ENCODE measurements around the gene STYXL1.

Gene STYXL1

GRCh38 chr7:75958802-75959543 lies 88.8 kb downstream of the STYXL1 start:
- no peak overlapping the region for H3K27ac ChIP-seq (ENCODE audit: low read depth, low read length)
- H3K4me3 ChIP-seq (ENCODE audit: low read depth in 1 of 2, low read length in 2 of 2) = no peak overlapping the region
- H3K4me1 ChIP-seq (ENCODE audit: control insufficient read depth in 1 of 2, insufficient read depth in 2 of 2, low read length in 2 of 2) = peaks cover 17 to 30% of the 10 kb centered on the region in 2 donors
- H3K27me3 ChIP-seq (ENCODE audit: control insufficient read depth in 1 of 2, insufficient read depth in 2 of 2, low read length in 2 of 2) = no peaks in the 10 kb centered on the region
- H3K9me3 ChIP-seq (ENCODE audit: control insufficient read depth in 1 of 2, low read length in 2 of 2) = no peaks in the 10 kb centered on the region
- H3K9ac ChIP-seq (ENCODE audit: low read depth in 1 of 2, low read length in 2 of 2) = no peak overlapping the region
- peaks cover 7 to 44% of the 10 kb centered on the region in 2 donors for H3K36me3 ChIP-seq (ENCODE audit: control insufficient read depth in 1 of 2, insufficient read depth in 2 of 2, low read length in 2 of 2)

GRCh38 chr7:75957021-75957736 lies 90.6 kb downstream of the STYXL1 start:
- no peaks in the 10 kb centered on the region for H3K9me3 ChIP-seq (ENCODE audit: control insufficient read depth in 1 of 2, low read length in 2 of 2)
- no peaks in the 10 kb centered on the region for H3K27me3 ChIP-seq (ENCODE audit: control insufficient read depth in 1 of 2, insufficient read depth in 2 of 2, low read length in 2 of 2)
- H3K27ac ChIP-seq (ENCODE audit: low read depth, low read length) = peak overlapping the region; percentile 69
- H3K4me1 ChIP-seq (ENCODE audit: control insufficient read depth in 1 of 2, insufficient read depth in 2 of 2, low read length in 2 of 2) = peaks cover 17 to 28% of the 10 kb centered on the region in 2 donors
- peaks cover 7 to 42% of the 10 kb centered on the region in 2 donors for H3K36me3 ChIP-seq (ENCODE audit: control insufficient read depth in 1 of 2, insufficient read depth in 2 of 2, low read length in 2 of 2)
- peak overlapping the region in 1 of 2 donors; percentile 28 for H3K9ac ChIP-seq (ENCODE audit: low read depth in 1 of 2, low read length in 2 of 2)
- no peak overlapping the region for H3K4me3 ChIP-seq (ENCODE audit: low read depth in 1 of 2, low read length in 2 of 2)

GRCh38 chr7:75955331-75955955 lies 92.4 kb downstream of the STYXL1 start:
- Histone ChIP-seq H3K27me3 (ENCODE audit: control insufficient read depth in 1 of 2, insufficient read depth in 2 of 2, low read length in 2 of 2) (no peaks in the 10 kb centered on the region), H3K9ac (ENCODE audit: low read depth in 1 of 2, low read length in 2 of 2) (no peak overlapping the region), H3K4me1 (ENCODE audit: control insufficient read depth in 1 of 2, insufficient read depth in 2 of 2, low read length in 2 of 2) (peaks cover 17 to 29% of the 10 kb centered on the region in 2 donors), H3K4me3 (ENCODE audit: low read depth in 1 of 2, low read length in 2 of 2) (no peak overlapping the region), H3K36me3 (ENCODE audit: control insufficient read depth in 1 of 2, insufficient read depth in 2 of 2, low read length in 2 of 2) (peaks cover 7 to 38% of the 10 kb centered on the region in 2 donors), H3K9me3 (ENCODE audit: control insufficient read depth in 1 of 2, low read length in 2 of 2) (no peaks in the 10 kb centered on the region), H3K27ac (ENCODE audit: low read depth, low read length) (no peak overlapping the region)

- Histone ChIP-seq H3K4me1 (ENCODE audit: control insufficient read depth in 1 of 2, insufficient read depth in 2 of 2, low read length in 2 of 2) (peaks cover 18 to 28% of the 10 kb centered on the region in 2 donors), H3K9ac (ENCODE audit: low read depth in 1 of 2, low read length in 2 of 2) (no peak overlapping the region), H3K27ac (ENCODE audit: low read depth, low read length) (no peak overlapping the region), H3K27me3 (ENCODE audit: control insufficient read depth in 1 of 2, insufficient read depth in 2 of 2, low read length in 2 of 2) (no peaks in the 10 kb centered on the region), H3K4me3 (ENCODE audit: low read depth in 1 of 2, low read length in 2 of 2) (no peak overlapping the region), H3K36me3 (ENCODE audit: control insufficient read depth in 1 of 2, insufficient read depth in 2 of 2, low read length in 2 of 2) (peaks cover 7 to 31% of the 10 kb centered on the region in 2 donors), H3K9me3 (ENCODE audit: control insufficient read depth in 1 of 2, low read length in 2 of 2) (no peaks in the 10 kb centered on the region)
Observed at GRCh38 chr7:75953931-75954330, 93.9 kb downstream of the STYXL1 start.

GRCh38 chr7:75953431-75953830 lies 94.4 kb downstream of the STYXL1 start:
- Histone ChIP-seq H3K4me3 (ENCODE audit: low read depth in 1 of 2, low read length in 2 of 2) (no peak overlapping the region), H3K9ac (ENCODE audit: low read depth in 1 of 2, low read length in 2 of 2) (no peak overlapping the region), H3K36me3 (ENCODE audit: control insufficient read depth in 1 of 2, insufficient read depth in 2 of 2, low read length in 2 of 2) (peaks cover 7 to 31% of the 10 kb centered on the region in 2 donors), H3K4me1 (ENCODE audit: control insufficient read depth in 1 of 2, insufficient read depth in 2 of 2, low read length in 2 of 2) (peaks cover 14 to 25% of the 10 kb centered on the region in 2 donors), H3K27me3 (ENCODE audit: control insufficient read depth in 1 of 2, insufficient read depth in 2 of 2, low read length in 2 of 2) (no peaks in the 10 kb centered on the region), H3K9me3 (ENCODE audit: control insufficient read depth in 1 of 2, low read length in 2 of 2) (no peaks in the 10 kb centered on the region), H3K27ac (ENCODE audit: low read depth, low read length) (peak overlapping the region; percentile 5)

- no peaks in the 10 kb centered on the region for H3K27me3 ChIP-seq (ENCODE audit: control insufficient read depth in 1 of 2, insufficient read depth in 2 of 2, low read length in 2 of 2)
- no peak overlapping the region for H3K27ac ChIP-seq (ENCODE audit: low read depth, low read length)
- no peak overlapping the region for H3K4me3 ChIP-seq (ENCODE audit: low read depth in 1 of 2, low read length in 2 of 2)
- no peak overlapping the region for H3K9ac ChIP-seq (ENCODE audit: low read depth in 1 of 2, low read length in 2 of 2)
- H3K4me1 ChIP-seq (ENCODE audit: control insufficient read depth in 1 of 2, insufficient read depth in 2 of 2, low read length in 2 of 2) = peaks cover 4 to 24% of the 10 kb centered on the region in 2 donors
- peaks cover 12 to 30% of the 10 kb centered on the region in 2 donors for H3K36me3 ChIP-seq (ENCODE audit: control insufficient read depth in 1 of 2, insufficient read depth in 2 of 2, low read length in 2 of 2)
- no peaks in the 10 kb centered on the region for H3K9me3 ChIP-seq (ENCODE audit: control insufficient read depth in 1 of 2, low read length in 2 of 2)
Observed at GRCh38 chr7:75951506-75951905, 96.3 kb downstream of the STYXL1 start.

DNA sequence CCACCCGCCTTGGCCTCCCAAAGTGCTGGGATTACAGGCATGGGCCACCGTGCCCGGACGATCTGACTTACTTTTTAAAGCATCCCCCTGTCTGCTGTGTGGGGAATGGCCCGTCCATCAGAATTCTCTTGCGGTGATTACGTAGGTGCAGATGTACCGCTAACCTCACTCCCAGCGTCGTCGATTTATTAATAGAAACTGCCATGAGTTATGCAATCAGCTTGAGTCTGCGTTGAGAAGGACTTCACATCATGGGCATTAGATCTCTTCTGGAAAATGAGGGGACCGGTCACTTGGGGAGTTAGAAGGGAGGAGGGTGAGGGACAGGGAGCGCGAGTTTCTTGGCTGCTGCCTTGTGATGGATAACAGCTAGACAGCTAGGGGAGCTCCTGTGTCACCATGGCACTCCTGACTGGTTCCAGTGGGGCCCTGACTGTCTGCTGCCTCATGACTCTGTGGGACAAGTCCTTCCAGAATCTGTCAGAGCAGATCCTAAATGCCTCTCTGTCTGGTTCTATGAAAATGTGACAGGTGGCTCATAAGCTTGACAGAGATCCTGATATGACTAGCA lies 97.6 kb downstream of the STYXL1 start:
- peaks cover 5 to 19% of the 10 kb centered on the region in 2 donors for H3K36me3 ChIP-seq (ENCODE audit: control insufficient read depth in 1 of 2, insufficient read depth in 2 of 2, low read length in 2 of 2)
- H3K4me3 ChIP-seq (ENCODE audit: low read depth in 1 of 2, low read length in 2 of 2) = no peak overlapping the region
- no peak overlapping the region for H3K27ac ChIP-seq (ENCODE audit: low read depth, low read length)
- H3K4me1 ChIP-seq (ENCODE audit: control insufficient read depth in 1 of 2, insufficient read depth in 2 of 2, low read length in 2 of 2) = peaks cover 17 to 34% of the 10 kb centered on the region in 2 donors
- no peaks in the 10 kb centered on the region for H3K9me3 ChIP-seq (ENCODE audit: control insufficient read depth in 1 of 2, low read length in 2 of 2)
- H3K27me3 ChIP-seq (ENCODE audit: control insufficient read depth in 1 of 2, insufficient read depth in 2 of 2, low read length in 2 of 2) = no peaks in the 10 kb centered on the region
- H3K9ac ChIP-seq (ENCODE audit: low read depth in 1 of 2, low read length in 2 of 2) = no peak overlapping the region

GRCh38 chr7:75948179-75948578 lies 99.6 kb downstream of the STYXL1 start:
- Histone ChIP-seq H3K27ac (ENCODE audit: low read depth, low read length) (no peak overlapping the region), H3K9me3 (ENCODE audit: control insufficient read depth in 1 of 2, low read length in 2 of 2) (no peaks in the 10 kb centered on the region), H3K4me1 (ENCODE audit: control insufficient read depth in 1 of 2, insufficient read depth in 2 of 2, low read length in 2 of 2) (peaks cover 35 to 46% of the 10 kb centered on the region in 2 donors), H3K36me3 (ENCODE audit: control insufficient read depth in 1 of 2, insufficient read depth in 2 of 2, low read length in 2 of 2) (peaks cover 4 to 6% of the 10 kb centered on the region in 2 donors), H3K9ac (ENCODE audit: low read depth in 1 of 2, low read length in 2 of 2) (peak overlapping the region in 1 of 2 donors; percentile 6), H3K4me3 (ENCODE audit: low read depth in 1 of 2, low read length in 2 of 2) (no peak overlapping the region), H3K27me3 (ENCODE audit: control insufficient read depth in 1 of 2, insufficient read depth in 2 of 2, low read length in 2 of 2) (no peaks in the 10 kb centered on the region)

Measured in duodenal mucosa (tissue), 2 donors.